ENCODE results near the gene CEP170. TPM values are rescaled to one million over a fixed set of nuclear protein-coding genes. Genes with fewer than 3 reads are reported as not detected.

CEP170 gene
- polyA plus RNA-seq, 1 donor from 2014 or later, result 403 TPM

GRCh38 chr1:243267471-243267880 is 12.4 kb upstream of the CEP170 start:
- Histone ChIP-seq H3K9me2 (ENCODE audit: insufficient read depth, low read length) (no peaks in the 10 kb centered on the region), H3K36me3 (ENCODE audit: insufficient read depth, low read length) (no peaks in the 10 kb centered on the region), H3K27me3 (ENCODE audit: insufficient read depth, low read depth, low read length) (no peaks in the 10 kb centered on the region), H3F3A (ENCODE audit: insufficient read depth, low read length, poor library complexity, severe bottlenecking) (no peaks in the 10 kb centered on the region), H3K79me2 (replicated peaks; ENCODE audit: insufficient read depth, low read length) (no peaks in the 10 kb centered on the region), H3K9ac (ENCODE audit: low read length) (no peak overlapping the region), H3K4me3 (ENCODE audit: low read length) (no peak overlapping the region), H4K20me1 (ENCODE audit: insufficient read depth) (no peaks in the 10 kb centered on the region), H3K4me2 (ENCODE audit: low read length) (no peak overlapping the region), H3K27ac (ENCODE audit: low read length) (no peak overlapping the region), H3K9me3 (ENCODE audit: low read length) (no peaks in the 10 kb centered on the region), H2AFZ (ENCODE audit: low read depth, low read length) (no peak overlapping the region)
- TF ChIP-seq CTCF (IDR thresholded peaks at IDR 0.05; ENCODE audit: poor library complexity, severe bottlenecking) (no peak), POLR2AphosphoS5 (IDR thresholded peaks at IDR 0.05) (no peak), TAF1 (IDR thresholded peaks at IDR 0.05; ENCODE audit: low read depth) (no peak), RAD21 (conservative IDR thresholded peaks at IDR 0.05) (no peak), MXI1 (conservative IDR thresholded peaks at IDR 0.05; ENCODE audit: poor library complexity, severe bottlenecking) (no peak), SMC3 (conservative IDR thresholded peaks at IDR 0.05; ENCODE audit: poor library complexity) (no peak), EZH2 (IDR thresholded peaks at IDR 0.05; ENCODE audit: borderline replicate concordance, insufficient read depth, low read length, poor library complexity, severe bottlenecking) (no peak)
- TF ChIP-seq, protein P1, sequence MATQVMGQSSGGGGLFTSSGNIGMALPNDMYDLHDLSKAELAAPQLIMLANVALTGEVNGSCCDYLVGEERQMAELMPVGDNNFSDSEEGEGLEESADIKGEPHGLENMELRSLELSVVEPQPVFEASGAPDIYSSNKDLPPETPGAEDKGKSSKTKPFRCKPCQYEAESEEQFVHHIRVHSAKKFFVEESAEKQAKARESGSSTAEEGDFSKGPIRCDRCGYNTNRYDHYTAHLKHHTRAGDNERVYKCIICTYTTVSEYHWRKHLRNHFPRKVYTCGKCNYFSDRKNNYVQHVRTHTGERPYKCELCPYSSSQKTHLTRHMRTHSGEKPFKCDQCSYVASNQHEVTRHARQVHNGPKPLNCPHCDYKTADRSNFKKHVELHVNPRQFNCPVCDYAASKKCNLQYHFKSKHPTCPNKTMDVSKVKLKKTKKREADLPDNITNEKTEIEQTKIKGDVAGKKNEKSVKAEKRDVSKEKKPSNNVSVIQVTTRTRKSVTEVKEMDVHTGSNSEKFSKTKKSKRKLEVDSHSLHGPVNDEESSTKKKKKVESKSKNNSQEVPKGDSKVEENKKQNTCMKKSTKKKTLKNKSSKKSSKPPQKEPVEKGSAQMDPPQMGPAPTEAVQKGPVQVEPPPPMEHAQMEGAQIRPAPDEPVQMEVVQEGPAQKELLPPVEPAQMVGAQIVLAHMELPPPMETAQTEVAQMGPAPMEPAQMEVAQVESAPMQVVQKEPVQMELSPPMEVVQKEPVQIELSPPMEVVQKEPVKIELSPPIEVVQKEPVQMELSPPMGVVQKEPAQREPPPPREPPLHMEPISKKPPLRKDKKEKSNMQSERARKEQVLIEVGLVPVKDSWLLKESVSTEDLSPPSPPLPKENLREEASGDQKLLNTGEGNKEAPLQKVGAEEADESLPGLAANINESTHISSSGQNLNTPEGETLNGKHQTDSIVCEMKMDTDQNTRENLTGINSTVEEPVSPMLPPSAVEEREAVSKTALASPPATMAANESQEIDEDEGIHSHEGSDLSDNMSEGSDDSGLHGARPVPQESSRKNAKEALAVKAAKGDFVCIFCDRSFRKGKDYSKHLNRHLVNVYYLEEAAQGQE (IDR thresholded peaks at IDR 0.05; ENCODE audit: borderline replicate concordance), result no peak

DNA sequence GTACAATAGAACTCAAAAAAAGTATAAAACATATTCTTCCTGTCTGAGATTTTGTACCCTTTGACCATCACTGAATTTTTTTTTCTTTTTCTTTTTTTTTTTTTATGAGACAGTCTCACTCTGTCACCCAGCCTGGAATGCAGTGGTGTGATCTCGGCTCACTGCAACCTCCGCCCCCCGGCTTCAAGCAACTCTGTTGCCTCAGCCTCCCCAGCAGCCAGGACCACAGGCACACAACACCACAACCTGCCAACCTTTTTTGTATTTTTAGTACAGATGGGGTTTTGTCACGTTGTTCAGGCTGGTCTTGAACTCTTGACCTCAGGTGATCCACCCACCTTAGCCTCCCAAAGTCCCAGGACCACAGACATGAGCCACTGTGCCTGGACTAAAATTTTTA is 11.2 kb upstream of the CEP170 start:
- Histone ChIP-seq H3K36me3 (ENCODE audit: insufficient read depth, low read length) (no peaks in the 10 kb centered on the region), H3K4me2 (ENCODE audit: low read length) (no peak overlapping the region), H4K20me1 (ENCODE audit: insufficient read depth) (no peaks in the 10 kb centered on the region), H3K9me3 (ENCODE audit: low read length) (no peaks in the 10 kb centered on the region), H3K9ac (ENCODE audit: low read length) (no peak overlapping the region), H3K79me2 (replicated peaks; ENCODE audit: insufficient read depth, low read length) (no peaks in the 10 kb centered on the region), H3K27me3 (ENCODE audit: insufficient read depth, low read depth, low read length) (no peaks in the 10 kb centered on the region), H3K4me3 (ENCODE audit: low read length) (no peak overlapping the region), H3K9me2 (ENCODE audit: insufficient read depth, low read length) (no peaks in the 10 kb centered on the region), H3F3A (ENCODE audit: insufficient read depth, low read length, poor library complexity, severe bottlenecking) (no peaks in the 10 kb centered on the region), H2AFZ (ENCODE audit: low read depth, low read length) (no peak overlapping the region), H3K27ac (ENCODE audit: low read length) (no peak overlapping the region)
- TF ChIP-seq, protein P1 (IDR thresholded peaks at IDR 0.05; ENCODE audit: borderline replicate concordance), result no peak
- TF ChIP-seq EZH2 (IDR thresholded peaks at IDR 0.05; ENCODE audit: borderline replicate concordance, insufficient read depth, low read length, poor library complexity, severe bottlenecking), result no peak
- no peak for TF ChIP-seq TAF1 (IDR thresholded peaks at IDR 0.05; ENCODE audit: low read depth)
- TF ChIP-seq SMC3 (conservative IDR thresholded peaks at IDR 0.05; ENCODE audit: poor library complexity), result no peak
- TF ChIP-seq RAD21 (conservative IDR thresholded peaks at IDR 0.05), result no peak
- no peak for TF ChIP-seq POLR2AphosphoS5 (IDR thresholded peaks at IDR 0.05)
- no peak for TF ChIP-seq EP300 (conservative IDR thresholded peaks at IDR 0.05; ENCODE audit: poor library complexity, severe bottlenecking)
- TF ChIP-seq MXI1 (conservative IDR thresholded peaks at IDR 0.05; ENCODE audit: poor library complexity, severe bottlenecking), result no peak
- no peak for TF ChIP-seq CTCF (IDR thresholded peaks at IDR 0.05; ENCODE audit: poor library complexity, severe bottlenecking)
